GM21390 (cell line): ENCODE results near the gene CLPX.
A peak's percentile ranks its signal among the peaks of the same experiment; 100 is the strongest.
"Not testable (repeated sequence)": the region's sequence is repeated elsewhere in the genome, so short reads cannot be mapped to it uniquely, and the experiment has no call there.

Experiments
- ATAC-seq: cut with Tn5 transposase; IDR thresholded peaks from one replicate; pipeline ENCODE4 v1.9.1; 2021; ENCODE audit not compliant: unreplicated experiment

CLPX gene

DNA sequence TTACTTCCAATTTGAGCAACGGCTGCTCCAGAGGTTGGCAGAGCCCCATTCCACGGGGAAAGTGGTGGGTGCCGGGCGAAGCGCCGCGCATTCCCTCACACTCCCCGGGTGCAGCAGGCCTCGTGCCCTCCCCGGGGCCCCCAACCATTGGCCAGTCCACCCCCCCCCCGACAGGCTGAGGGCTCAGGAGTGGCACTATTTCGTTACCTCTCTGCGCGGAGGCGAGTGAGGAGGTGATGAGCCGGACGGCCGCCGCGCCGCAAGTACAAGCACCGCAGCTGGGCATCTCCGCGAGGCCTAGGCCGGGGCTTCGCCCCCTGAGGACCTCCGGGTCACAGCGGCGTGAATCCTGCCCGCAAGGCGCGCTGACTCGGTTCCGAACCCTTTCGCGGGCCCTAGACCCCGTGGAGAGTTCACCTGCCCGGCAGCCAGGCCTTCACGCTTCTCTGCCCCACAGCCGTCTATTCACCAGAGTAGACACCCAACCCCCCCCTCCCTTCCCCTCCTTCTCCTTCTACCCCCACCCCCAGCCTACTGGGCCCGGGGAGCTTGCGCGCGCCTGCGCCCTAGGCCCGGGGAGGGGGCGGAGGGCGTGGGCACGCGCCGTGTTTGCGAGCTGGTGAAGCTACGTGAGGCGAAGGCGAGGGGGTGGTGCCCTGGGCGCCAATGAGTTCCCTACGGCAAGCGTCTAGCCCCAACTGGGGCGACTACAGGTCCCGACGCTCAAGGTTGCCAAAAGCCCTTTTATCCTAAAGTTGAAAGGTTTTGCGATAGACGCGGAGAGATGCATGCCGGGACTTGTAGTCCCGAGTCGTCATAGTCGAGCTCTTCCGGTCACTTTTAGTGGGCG lies at the start of gene CLPX:
CLPX (minus strand) TSS at position 475 of the 850 bp plus-strand sequence; CDS start at position 286, 189 bp downstream.
- ATAC-seq: peak; percentile 63

GRCh38 chr15:65233696-65234095 lies 48.6 kb upstream of the CLPX start:
- ATAC-seq: no peak

GRCh38 chr15:65232520-65232919 lies 47.4 kb upstream of the CLPX start:
- no peak for ATAC-seq

DNA sequence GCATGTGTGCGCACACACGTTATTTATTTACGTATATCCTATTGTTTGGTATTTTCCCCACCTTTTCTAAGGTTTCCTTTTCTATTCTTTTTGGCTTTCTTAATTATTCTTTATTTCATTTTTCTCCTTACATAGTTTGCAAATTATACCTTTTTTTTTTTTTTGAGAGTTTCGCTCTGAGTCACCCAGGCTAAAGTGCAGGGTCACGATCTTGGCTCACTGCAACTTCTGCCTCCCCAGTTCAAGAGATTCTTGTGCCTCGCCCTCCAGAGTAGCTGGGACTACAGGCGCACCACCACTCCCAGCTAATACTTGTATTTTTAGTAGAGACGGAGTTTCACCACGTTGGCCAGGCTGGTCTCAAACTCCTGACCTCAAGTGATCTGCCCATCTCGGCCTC lies 46.2 kb upstream of the CLPX start:
- ATAC-seq: no peak

DNA sequence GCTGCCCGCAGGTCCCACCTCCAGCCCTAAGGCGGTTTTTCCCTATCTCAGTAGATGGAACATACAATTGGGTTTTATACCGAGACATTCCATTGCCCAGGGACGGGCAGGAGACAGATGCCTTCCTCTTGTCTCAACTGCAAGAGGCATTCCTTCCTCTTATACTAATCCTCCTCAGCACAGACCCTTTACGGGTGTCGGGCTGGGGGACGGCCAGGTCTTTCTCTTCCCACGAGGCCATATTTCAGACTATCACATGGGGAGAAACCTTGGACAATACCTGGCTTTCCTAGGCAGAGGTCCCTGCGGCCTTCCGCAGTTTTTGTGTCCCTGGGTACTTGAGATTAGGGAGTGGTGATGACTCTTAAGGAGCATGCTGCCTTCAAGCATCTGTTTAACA lies 41.8 kb upstream of the CLPX start:
- ATAC-seq: not testable (repeated sequence)

GRCh38 chr15:65226221-65226620 lies 41.1 kb upstream of the CLPX start:
- ATAC-seq: no peak

GRCh38 chr15:65223996-65224395 lies 38.9 kb upstream of the CLPX start:
- ATAC-seq: no peak

- no peak for ATAC-seq
Measured at GRCh38 chr15:65222891-65223290, 37.7 kb upstream of the CLPX start.

GRCh38 chr15:65221697-65222096 lies 36.6 kb upstream of the CLPX start:
- no peak for ATAC-seq

DNA sequence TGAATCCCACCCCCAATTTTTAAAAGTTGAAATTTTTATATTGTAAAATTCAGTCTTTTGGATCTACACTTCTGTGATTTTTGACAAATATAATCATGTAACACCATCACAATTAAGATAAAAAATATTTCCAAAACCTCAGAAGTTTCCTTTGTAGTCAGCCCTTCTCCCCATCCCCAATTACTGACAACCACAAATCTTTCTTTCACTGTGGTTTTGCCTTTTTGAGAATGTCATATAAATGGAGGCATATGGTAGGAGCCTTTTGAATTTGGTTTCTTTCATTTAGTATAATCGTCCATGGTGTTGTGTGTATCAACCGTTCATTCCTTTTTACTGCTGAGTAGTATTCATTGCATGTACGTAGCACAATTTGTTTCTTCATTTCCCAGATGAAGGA lies 34.0 kb upstream of the CLPX start:
- ATAC-seq: no peak

- ATAC-seq: no peak
Measured at GRCh38 chr15:65217526-65218482, 32.7 kb upstream of the CLPX start.

GRCh38 chr15:65215496-65215895 lies 30.4 kb upstream of the CLPX start:
- no peak for ATAC-seq

DNA sequence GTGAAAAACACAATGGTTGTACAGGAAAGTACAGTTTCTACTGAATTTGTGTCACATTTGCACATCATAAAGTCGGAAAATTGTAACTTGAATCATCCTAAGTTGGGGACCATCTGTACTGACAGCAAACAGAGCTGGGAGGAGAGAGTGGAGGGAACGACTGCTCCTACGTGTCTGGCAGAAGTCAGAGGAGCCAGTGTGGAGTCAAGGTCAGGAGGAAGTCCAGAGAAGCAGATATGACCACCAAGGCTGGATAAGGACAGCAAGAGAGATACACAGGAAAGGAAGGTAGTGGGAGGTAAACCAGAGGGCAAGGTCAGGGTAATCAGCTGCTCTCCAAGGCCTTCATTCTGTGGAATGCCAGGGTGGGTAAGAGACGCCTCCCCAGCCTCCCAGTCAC lies 28.9 kb upstream of the CLPX start:
- ATAC-seq: no peak

DNA sequence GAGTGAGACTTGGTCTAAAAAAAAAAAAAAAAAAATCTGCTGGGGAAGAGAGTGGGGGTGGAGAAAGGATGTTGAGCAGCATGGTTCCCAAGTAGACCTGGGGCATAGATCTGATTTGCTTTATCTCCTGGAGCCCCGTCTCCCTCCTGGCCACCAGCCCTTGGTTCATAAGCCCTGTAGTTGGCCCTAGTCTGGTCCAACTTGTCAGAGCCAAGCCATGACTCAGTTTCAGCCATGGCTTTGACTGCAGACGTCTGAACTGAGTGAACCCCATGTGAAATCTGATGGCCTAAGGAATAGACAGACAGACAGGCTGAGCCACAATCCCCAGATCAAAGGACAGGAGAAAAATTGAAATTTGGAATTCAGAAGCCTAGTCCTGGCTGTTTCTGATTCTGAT lies 28.1 kb upstream of the CLPX start:
- ATAC-seq: no peak

- ATAC-seq: no peak
Measured at GRCh38 chr15:65212097-65212496, 27.0 kb upstream of the CLPX start.

GRCh38 chr15:65211482-65211982 lies 26.4 kb upstream of the CLPX start:
- ATAC-seq: no peak

DNA sequence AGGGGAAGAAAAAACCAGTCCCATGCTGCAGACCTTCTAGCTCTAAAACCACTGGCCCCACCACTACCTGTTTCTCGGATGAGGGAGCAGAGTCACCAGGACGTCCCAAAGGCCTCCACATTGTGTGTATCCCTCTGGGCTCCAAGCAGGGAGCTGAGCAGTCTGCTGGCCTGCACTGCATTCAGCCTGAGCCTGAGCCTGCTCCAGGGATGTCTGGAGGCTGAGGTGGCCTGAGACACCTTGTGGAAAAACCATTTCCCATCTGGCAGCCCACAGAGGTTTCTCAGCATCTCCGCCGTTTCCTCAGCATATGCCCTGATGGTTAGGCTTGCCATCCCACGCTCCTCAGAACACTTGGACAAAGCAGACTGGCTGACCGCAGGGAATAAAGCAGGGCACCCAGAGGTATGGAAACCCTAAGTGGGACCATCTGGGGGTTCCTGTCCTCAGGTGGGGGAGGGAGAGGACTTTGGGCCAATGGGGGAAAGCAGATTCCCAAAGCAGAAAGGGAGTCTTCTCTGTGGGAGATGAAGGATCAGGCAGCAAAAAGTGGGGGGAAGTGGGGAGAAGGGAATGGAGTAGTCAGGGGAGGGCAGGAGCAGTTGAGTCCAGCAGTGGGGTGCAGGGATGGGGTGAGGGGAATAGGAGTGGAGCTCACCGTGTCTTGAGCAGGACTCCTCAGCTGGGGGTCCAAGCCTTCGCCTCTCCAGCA lies 25.8 kb upstream of the CLPX start, which contains the start of gene CILP:
CILP (minus strand) TSS at position 704 of the 712 bp plus-strand sequence. CDS start 1,718 bp downstream, outside the sequence.
- ATAC-seq: no peak

DNA sequence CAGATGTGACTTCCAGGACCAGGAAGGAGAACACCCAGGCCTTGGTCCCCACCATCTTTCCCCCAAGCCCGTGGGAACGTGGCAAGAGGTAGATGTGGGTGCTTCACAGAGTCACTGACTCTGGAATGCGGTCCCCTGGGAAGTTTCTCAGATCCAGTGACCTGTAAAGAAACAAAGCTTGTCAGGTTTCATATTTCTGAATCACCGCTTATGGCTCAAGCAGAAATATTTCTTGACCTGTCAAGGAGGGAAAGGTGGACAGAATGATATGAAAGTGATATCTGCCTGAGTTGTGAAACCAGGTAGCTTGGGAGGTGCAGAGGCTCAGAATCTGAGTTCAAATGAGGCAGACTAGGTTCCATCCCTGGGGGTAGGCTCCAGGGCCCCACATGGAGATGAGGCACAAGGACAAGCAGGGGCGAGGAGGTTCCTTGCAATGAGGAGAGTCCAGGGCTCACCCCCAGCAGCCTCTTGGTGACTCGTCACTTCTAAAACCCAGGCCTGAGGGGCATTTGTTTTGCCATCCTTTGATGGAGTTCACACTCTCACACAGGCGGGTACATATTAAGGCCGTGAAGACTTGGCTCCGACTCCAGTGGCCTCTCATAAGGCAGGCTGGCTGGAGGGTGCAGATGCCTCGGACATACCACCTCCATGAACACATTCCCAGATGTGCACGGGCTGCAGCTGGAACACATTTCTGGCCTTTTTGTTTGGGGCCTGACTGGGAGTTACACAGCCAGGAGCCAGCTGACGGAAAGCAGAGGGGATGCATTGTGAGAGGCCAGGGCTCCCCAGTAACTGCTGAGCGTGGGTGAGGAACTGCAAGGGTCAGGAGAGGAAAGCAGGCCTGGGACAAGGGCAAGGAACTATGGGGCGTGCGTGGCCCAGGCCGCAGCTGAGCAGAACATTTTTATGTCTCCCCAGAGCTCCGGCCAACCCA lies 24.8 kb upstream of the CLPX start:
- ATAC-seq: no peak

DNA sequence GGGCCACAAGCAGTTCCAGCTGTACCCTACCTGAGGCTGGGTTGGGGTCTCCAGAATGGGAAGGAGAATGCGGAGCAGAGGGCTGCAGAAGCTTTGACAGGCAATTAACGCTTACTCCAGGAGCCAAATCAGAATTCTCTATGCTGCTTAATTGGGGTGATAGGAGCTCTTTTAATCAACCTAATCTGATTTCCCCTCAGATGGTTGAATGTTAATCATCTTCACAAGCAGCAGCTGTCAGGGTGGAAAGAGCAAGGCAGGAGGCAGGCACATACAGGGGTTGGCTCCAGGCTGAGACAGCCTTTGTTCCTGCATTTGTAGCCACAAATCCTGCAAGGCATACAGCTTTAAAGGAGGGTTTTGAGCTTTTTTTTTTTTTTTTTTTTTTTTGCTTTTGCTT lies 23.5 kb upstream of the CLPX start:
- ATAC-seq: no peak
